T-helper 2 cell treated with Interferon-gamma antibody and Interleukin-4, amounts not matched to agents 100 ng/mL and 5 ng/mL, for 36 hours (primary cell): Measurements from ENCODE around the gene MARS1. TPM values are rescaled to one million over a fixed set of nuclear protein-coding genes. Genes with fewer than 3 reads are reported as not detected.
"Not testable (repeated sequence)": the region's sequence is repeated elsewhere in the genome, so short reads cannot be mapped to it uniquely, and the experiment has no call there.

ENCODE experiments used
- intact Hi-C: fragments of 100-400 bp; cut with micrococcal nuclease; formaldehyde crosslinking; loops from one replicate; pipeline ENCODE4 v1.15.1; 2023
- total RNA-seq: library from RNA; stranded (reverse); gene quantifications from 2 replicates; pipeline ENCODE4 v1.2.3, GENCODE V29; 2022

Gene MARS1
- total RNA-seq, 1 donor from 2014 or later, result 189 TPM

- intact Hi-C loops, result loop anchor here (1.0 to 5.0 kb wide), 8 partner anchors 24 to 206 kb away; partner anchors contain the start of genes CDK4, GLI1, MBD6 and OS9
Observed at GRCh38 chr12:57546438-57547287, 58.8 kb downstream of the MARS1 start, which contains the start of gene DCTN2. DCTN2 (minus strand) TSS chr12:57547192; CDS start chr12:57547063, 129 bp downstream.

GRCh38 chr12:57547288-57548012, 59.6 kb downstream of the MARS1 start:
- intact Hi-C loops, result loop anchor here (1.0 to 5.0 kb wide), 8 partner anchors 25 to 205 kb away; partner anchors contain the start of genes CDK4, GLI1, MBD6 and OS9

- intact Hi-C loops, result loop anchor here (5.0 kb wide), 1 partner anchor 194 kb away; no protein-coding TSS in a partner anchor
Observed at GRCh38 chr12:57548013-57548315, 60.1 kb downstream of the MARS1 start.

- intact Hi-C loops, result loop anchor here (5.0 kb wide), 1 partner anchor 194 kb away; no protein-coding TSS in a partner anchor
Observed at GRCh38 chr12:57548488-57548887, 60.6 kb downstream of the MARS1 start.

GRCh38 chr12:57549203-57549908, 61.5 kb downstream of the MARS1 start:
- intact Hi-C loops, result loop anchor here (5.0 kb wide), 1 partner anchor 193 kb away; no protein-coding TSS in a partner anchor

GRCh38 chr12:57549909-57550640, 62.2 kb downstream of the MARS1 start, which contains the start of gene KIF5A:
KIF5A (plus strand) TSS chr12:57550044; CDS start chr12:57550272, 228 bp downstream.
- intact Hi-C loops, result loop anchor here (5.0 kb wide), 1 partner anchor 192 kb away; no protein-coding TSS in a partner anchor

- intact Hi-C loops, result no loop called here
Observed at GRCh38 chr12:57550641-57551549, 63.0 kb downstream of the MARS1 start.

- intact Hi-C loops, result no loop called here
Observed at GRCh38 chr12:57551637-57552305, 63.9 kb downstream of the MARS1 start.

GRCh38 chr12:57552306-57552651, 64.4 kb downstream of the MARS1 start:
- intact Hi-C loops, result no loop called here

- intact Hi-C loops, result no loop called here
Observed at GRCh38 chr12:57552835-57553313, 65.0 kb downstream of the MARS1 start.

GRCh38 chr12:57553343-57554202, 65.7 kb downstream of the MARS1 start:
- intact Hi-C loops, result no loop called here

- intact Hi-C loops, result no loop called here
Observed at GRCh38 chr12:57554453-57554852, 66.6 kb downstream of the MARS1 start.

GRCh38 chr12:57554897-57555296, 67.0 kb downstream of the MARS1 start:
- intact Hi-C loops, result no loop called here

- intact Hi-C loops, result no loop called here
Observed at GRCh38 chr12:57558864-57559263, 71.0 kb downstream of the MARS1 start.

GRCh38 chr12:57560516-57560915, 72.6 kb downstream of the MARS1 start:
- intact Hi-C loops, result no loop called here

- intact Hi-C loops, result not testable (repeated sequence)
Observed at GRCh38 chr12:57561117-57561516, 73.2 kb downstream of the MARS1 start.

- intact Hi-C loops, result no loop called here
Observed at GRCh38 chr12:57563358-57563757, 75.5 kb downstream of the MARS1 start.

GRCh38 chr12:57564178-57564740, 76.4 kb downstream of the MARS1 start:
- intact Hi-C loops, result no loop called here
